ENCODE results near the gene ZNF197. TPM values are rescaled to one million over a fixed set of nuclear protein-coding genes. Genes with fewer than 3 reads are reported as not detected.

Gene ZNF197
- total and polyA plus RNA-seq, 2 of the 13 experiments (the other 11 are each of a cell fraction or from before 2014, with no cell fraction given), result 1.8 to 6.8 TPM

DNA sequence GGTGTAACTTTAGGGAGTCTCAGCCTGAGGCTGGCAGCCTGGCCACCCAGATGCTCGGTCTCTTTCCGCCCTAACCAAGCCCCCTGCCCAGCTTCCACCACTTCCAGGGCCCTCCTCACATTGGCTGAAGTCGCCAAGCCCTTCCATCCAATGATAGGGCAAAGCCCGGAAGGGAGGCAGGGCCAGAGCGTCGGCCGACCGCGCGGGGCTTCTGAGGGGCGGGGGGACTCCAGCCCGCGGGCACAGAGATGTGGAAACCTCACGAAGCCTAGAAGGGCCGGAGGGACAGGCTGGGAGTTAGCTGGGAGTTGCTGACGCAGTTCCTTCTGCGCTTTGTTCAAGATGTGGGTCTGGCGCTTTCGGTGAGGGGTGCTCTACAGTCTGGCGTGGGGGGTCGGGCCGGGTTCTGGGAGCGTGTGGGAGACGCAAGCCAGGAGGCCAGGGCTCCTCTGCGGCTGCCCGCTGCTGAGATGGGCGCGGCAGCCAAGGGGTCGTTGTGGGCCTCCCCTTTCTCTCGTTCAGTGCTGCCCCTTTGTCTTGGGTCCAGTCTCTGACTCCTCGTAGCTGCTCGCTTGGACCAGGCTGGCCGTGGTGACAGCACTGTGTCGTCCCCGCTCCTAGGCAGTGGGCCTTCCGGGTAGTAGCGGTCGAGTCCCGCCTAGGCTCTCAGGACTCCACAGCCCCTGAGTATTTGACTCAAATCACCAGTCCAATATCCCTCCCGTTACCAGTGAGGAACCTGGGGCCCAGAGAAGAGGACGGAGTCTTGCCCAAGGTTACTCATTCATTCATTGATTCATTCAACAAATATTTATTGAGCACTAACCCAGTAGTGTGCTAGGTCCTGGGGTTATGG is 40.0 kb upstream of the ZNF197 start, which contains the start of gene ZNF660 (continued):
- TF ChIP-seq, protein P1, sequence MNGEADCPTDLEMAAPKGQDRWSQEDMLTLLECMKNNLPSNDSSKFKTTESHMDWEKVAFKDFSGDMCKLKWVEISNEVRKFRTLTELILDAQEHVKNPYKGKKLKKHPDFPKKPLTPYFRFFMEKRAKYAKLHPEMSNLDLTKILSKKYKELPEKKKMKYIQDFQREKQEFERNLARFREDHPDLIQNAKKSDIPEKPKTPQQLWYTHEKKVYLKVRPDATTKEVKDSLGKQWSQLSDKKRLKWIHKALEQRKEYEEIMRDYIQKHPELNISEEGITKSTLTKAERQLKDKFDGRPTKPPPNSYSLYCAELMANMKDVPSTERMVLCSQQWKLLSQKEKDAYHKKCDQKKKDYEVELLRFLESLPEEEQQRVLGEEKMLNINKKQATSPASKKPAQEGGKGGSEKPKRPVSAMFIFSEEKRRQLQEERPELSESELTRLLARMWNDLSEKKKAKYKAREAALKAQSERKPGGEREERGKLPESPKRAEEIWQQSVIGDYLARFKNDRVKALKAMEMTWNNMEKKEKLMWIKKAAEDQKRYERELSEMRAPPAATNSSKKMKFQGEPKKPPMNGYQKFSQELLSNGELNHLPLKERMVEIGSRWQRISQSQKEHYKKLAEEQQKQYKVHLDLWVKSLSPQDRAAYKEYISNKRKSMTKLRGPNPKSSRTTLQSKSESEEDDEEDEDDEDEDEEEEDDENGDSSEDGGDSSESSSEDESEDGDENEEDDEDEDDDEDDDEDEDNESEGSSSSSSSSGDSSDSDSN (CRISPR knock-in tag; IDR thresholded peaks at IDR 0.05), result peak; percentile 44; the same call in 1 of the 2 replicates
- no peak for TF ChIP-seq NR2F6 (IDR thresholded peaks at IDR 0.05)
- no peak for TF ChIP-seq NR2F6 (CRISPR knock-in tag; IDR thresholded peaks at IDR 0.05)
- TF ChIP-seq KLF16 (CRISPR knock-in tag; IDR thresholded peaks at IDR 0.05), result no peak
- TF ChIP-seq MED8 (CRISPR knock-in tag; IDR thresholded peaks at IDR 0.05; ENCODE audit: insufficient replicate concordance), result no peak
- TF ChIP-seq PRMT3 (CRISPR knock-in tag; IDR thresholded peaks at IDR 0.05; ENCODE audit: borderline replicate concordance, low read depth), result no peak
- TF ChIP-seq EEA1 (CRISPR knock-in tag; IDR thresholded peaks at IDR 0.05; ENCODE audit: borderline replicate concordance), result no peak; the same call in 1 of the 2 replicates
- no peak for TF ChIP-seq CHD4 (IDR thresholded peaks at IDR 0.05; ENCODE audit: borderline replicate concordance, low read length)
- TF ChIP-seq AGO2 (optimal IDR thresholded peaks at IDR 0.05; ENCODE audit: low read depth, low read length), result peak; percentile 57
- no peak for TF ChIP-seq NCOA1 (CRISPR knock-in tag; IDR thresholded peaks at IDR 0.05)
- no peak for TF ChIP-seq ZNF432 (CRISPR knock-in tag; IDR thresholded peaks at IDR 0.05; ENCODE audit: borderline replicate concordance)
- TF ChIP-seq TBL1XR1 (IDR thresholded peaks at IDR 0.05; ENCODE audit: borderline replicate concordance, low read length, partially characterized antibody), result no peak
- TF ChIP-seq MTA1 (CRISPR knock-in tag; IDR thresholded peaks at IDR 0.05; ENCODE audit: borderline replicate concordance), result peak; percentile 24; the same call in 1 of the 2 replicates
- TF ChIP-seq, protein P2, sequence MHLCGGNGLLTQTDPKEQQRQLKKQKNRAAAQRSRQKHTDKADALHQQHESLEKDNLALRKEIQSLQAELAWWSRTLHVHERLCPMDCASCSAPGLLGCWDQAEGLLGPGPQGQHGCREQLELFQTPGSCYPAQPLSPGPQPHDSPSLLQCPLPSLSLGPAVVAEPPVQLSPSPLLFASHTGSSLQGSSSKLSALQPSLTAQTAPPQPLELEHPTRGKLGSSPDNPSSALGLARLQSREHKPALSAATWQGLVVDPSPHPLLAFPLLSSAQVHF (CRISPR knock-in tag; IDR thresholded peaks at IDR 0.05), result no peak
- TF ChIP-seq, protein P3, sequence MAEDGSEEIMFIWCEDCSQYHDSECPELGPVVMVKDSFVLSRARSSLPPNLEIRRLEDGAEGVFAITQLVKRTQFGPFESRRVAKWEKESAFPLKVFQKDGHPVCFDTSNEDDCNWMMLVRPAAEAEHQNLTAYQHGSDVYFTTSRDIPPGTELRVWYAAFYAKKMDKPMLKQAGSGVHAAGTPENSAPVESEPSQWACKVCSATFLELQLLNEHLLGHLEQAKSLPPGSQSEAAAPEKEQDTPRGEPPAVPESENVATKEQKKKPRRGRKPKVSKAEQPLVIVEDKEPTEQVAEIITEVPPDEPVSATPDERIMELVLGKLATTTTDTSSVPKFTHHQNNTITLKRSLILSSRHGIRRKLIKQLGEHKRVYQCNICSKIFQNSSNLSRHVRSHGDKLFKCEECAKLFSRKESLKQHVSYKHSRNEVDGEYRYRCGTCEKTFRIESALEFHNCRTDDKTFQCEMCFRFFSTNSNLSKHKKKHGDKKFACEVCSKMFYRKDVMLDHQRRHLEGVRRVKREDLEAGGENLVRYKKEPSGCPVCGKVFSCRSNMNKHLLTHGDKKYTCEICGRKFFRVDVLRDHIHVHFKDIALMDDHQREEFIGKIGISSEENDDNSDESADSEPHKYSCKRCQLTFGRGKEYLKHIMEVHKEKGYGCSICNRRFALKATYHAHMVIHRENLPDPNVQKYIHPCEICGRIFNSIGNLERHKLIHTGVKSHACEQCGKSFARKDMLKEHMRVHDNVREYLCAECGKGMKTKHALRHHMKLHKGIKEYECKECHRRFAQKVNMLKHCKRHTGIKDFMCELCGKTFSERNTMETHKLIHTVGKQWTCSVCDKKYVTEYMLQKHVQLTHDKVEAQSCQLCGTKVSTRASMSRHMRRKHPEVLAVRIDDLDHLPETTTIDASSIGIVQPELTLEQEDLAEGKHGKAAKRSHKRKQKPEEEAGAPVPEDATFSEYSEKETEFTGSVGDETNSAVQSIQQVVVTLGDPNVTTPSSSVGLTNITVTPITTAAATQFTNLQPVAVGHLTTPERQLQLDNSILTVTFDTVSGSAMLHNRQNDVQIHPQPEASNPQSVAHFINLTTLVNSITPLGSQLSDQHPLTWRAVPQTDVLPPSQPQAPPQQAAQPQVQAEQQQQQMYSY (CRISPR knock-in tag; IDR thresholded peaks at IDR 0.05), result no peak
- no peak for TF ChIP-seq REL (CRISPR knock-in tag; conservative IDR thresholded peaks at IDR 0.05)
- TF ChIP-seq KAT8 (CRISPR knock-in tag; IDR thresholded peaks at IDR 0.05), result no peak
- TF ChIP-seq ZNF20 (CRISPR knock-in tag; IDR thresholded peaks at IDR 0.05), result no peak
- no peak for TF ChIP-seq ZNF737 (CRISPR knock-in tag; IDR thresholded peaks at IDR 0.05; ENCODE audit: borderline replicate concordance)
- TF ChIP-seq ZNF619 (CRISPR knock-in tag; IDR thresholded peaks at IDR 0.05), result 0 out of 2 replicates have a peak, but pooled peaks have one; percentile 69
- TF ChIP-seq, protein P4, sequence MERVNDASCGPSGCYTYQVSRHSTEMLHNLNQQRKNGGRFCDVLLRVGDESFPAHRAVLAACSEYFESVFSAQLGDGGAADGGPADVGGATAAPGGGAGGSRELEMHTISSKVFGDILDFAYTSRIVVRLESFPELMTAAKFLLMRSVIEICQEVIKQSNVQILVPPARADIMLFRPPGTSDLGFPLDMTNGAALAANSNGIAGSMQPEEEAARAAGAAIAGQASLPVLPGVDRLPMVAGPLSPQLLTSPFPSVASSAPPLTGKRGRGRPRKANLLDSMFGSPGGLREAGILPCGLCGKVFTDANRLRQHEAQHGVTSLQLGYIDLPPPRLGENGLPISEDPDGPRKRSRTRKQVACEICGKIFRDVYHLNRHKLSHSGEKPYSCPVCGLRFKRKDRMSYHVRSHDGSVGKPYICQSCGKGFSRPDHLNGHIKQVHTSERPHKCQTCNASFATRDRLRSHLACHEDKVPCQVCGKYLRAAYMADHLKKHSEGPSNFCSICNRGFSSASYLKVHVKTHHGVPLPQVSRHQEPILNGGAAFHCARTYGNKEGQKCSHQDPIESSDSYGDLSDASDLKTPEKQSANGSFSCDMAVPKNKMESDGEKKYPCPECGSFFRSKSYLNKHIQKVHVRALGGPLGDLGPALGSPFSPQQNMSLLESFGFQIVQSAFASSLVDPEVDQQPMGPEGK (CRISPR knock-in tag; IDR thresholded peaks at IDR 0.05), result peak; percentile 47
